GF-D8 (cell line): ENCODE data around the gene PAX2.

Experiments
- DNase-seq: peaks from one replicate; lab custom pipeline; 2025; lab: John Stamatoyannopoulos, UW

The PAX2 gene

GRCh38 chr10:100819424-100819823, 74.0 kb downstream of the PAX2 start:
- DNase-seq: no peak

- no peak for DNase-seq
Observed at GRCh38 chr10:100823194-100823593, 77.8 kb downstream of the PAX2 start.

- no peak for DNase-seq
Observed at GRCh38 chr10:100824886-100825285, 79.5 kb downstream of the PAX2 start.

DNA sequence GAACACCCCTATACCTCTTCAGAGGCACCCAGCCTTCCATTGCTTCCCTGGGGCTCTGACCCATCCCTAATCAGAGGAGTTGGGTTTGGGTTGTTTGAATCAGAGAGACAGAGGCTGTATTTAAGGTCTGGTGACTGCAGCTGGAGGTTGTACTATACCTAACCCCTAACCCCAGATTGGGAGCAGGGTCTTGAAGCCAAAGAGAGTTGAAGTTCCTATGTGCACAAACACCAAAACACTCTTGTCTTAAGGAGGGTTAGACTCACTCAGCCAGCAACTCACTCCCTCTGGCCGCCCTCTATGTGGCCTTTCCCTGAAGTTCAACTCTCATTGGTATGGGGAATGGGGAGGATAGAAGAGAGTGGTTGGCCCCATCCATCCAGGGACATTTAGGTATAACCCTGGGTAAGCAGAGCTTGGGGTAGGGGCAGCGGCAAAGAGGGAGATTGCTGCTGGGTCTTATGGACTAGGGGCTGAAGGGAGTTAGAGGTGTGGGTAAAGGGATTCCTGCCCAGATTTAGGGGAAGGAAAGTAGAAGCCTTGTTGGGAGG, 80.0 kb downstream of the PAX2 start:
- DNase-seq: no peak

DNA sequence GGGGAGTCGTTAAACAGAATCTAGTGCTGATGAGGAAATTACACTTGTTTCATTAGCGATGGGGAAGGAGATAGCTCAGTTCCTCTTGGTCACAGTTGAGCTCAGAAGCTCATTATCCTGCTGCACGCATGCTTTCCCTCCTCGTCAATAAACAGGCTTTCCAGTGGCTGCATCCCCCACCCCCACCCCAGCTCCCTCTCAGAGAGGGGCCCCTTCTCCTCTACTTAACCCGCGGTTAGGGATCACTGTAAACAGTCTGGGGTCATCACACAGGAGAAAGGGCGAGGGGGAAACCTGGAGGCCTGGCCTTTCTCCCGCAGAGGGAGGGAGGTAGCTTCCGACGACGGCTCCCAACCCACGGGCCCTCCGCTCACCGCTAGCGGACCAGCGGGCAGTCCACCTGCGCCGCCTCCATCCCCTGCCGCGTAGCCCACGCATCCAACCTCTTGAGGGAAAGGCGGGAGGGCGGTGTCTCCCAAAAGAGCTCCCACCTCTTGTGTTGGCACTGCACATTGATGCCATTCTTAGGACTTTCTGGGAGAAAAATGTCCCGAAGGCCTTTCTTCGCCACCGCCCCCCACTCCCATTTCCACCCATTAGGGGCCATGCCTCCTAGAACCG, 80.8 kb downstream of the PAX2 start:
- DNase-seq: peak; percentile 19

DNA sequence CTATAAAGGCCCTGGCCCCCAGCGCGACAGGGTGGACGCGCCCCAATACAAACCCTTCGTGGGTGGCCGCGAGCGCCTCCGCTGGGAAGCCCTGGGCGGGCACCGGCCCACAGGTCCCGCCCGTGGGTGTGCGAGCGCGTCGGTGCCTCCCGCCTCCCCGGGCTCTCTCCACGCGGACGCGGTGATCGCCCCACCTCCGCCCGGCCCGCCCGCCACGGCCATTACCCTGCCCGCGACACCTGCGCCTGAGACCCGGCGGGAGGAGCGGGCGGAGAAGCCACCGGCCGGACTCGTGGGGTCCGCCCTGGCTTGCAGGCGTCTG, 81.2 kb downstream of the PAX2 start:
- DNase-seq: no peak

GRCh38 chr10:100826983-100827818, 81.8 kb downstream of the PAX2 start:
- no peak for DNase-seq

DNA sequence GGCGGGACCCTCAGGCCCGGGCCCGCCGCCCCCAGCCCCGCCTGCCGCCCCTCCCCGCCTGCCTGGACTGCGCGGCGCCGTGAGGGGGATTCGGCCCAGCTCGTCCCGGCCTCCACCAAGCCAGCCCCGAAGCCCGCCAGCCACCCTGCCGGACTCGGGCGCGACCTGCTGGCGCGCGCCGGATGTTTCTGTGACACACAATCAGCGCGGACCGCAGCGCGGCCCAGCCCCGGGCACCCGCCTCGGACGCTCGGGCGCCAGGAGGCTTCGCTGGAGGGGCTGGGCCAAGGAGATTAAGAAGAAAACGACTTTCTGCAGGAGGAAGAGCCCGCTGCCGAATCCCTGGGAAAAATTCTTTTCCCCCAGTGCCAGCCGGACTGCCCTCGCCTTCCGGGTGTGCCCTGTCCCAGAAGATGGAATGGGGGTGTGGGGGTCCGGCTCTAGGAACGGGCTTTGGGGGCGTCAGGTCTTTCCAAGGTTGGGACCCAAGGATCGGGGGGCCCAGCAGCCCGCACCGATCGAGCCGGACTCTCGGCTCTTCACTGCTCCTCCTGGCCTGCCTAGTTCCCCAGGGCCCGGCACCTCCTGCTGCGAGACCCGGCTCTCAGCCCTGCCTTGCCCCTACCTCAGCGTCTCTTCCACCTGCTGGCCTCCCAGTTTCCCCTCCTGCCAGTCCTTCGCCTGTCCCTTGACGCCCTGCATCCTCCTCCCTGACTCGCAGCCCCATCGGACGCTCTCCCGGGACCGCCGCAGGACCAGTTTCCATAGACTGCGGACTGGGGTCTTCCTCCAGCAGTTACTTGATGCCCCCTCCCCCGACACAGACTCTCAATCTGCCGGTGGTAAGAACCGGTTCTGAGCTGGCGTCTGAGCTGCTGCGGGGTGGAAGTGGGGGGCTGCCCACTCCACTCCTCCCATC, 82.7 kb downstream of the PAX2 start:
- no peak for DNase-seq

DNA sequence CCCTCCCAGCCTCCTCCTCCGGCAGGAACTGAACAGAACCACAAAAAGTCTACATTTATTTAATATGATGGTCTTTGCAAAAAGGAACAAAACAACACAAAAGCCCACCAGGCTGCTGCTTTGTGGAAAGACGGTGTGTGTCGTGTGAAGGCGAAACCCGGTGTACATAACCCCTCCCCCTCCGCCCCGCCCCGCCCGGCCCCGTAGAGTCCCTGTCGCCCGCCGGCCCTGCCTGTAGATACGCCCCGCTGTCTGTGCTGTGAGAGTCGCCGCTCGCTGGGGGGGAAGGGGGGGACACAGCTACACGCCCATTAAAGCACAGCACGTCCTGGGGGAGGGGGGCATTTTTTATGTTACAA, 83.3 kb downstream of the PAX2 start:
- DNase-seq: no peak

DNA sequence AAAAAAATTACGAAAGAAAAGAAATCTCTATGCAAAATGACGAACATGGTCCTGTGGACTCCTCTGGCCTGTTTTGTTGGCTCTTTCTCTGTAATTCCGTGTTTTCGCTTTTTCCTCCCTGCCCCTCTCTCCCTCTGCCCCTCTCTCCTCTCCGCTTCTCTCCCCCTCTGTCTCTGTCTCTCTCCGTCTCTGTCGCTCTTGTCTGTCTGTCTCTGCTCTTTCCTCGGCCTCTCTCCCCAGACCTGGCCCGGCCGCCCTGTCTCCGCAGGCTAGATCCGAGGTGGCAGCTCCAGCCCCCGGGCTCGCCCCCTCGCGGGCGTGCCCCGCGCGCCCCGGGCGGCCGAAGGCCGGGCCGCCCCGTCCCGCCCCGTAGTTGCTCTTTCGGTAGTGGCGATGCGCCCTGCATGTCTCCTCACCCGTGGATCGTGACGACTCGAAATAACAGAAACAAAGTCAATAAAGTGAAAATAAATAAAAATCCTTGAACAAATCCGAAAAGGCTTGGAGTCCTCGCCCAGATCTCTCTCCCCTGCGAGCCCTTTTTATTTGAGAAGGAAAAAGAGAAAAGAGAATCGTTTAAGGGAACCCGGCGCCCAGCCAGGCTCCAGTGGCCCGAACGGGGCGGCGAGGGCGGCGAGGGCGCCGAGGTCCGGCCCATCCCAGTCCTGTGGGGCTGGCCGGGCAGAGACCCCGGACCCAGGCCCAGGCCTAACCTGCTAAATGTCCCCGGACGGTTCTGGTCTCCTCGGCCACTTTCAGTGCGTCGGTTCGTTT, 83.9 kb downstream of the PAX2 start:
- DNase-seq: no peak

GRCh38 chr10:100829933-100830727, 84.7 kb downstream of the PAX2 start:
- no peak for DNase-seq

DNA sequence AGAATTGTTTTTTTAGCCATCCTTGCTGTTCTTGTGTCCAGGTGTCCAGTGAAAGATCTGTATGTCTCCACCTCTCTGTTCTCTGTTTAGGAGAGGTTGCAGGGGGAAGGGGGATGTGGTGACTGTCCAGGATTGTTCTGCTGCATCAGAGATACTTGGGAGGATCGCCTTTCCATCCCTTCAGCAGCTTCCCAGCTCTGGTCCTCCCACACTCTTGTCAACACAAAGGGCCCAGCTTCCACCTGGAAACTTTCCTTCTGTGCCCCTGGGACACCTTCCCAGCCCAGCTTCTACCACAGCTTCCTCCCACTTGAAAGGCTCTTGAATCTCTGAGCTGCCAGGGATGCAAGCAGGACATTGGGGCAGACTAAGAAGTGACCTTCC, 85.3 kb downstream of the PAX2 start:
- DNase-seq: no peak

GRCh38 chr10:100831742-100832141, 86.4 kb downstream of the PAX2 start:
- no peak for DNase-seq

- DNase-seq: no peak
Observed at GRCh38 chr10:100835810-100836209, 90.4 kb downstream of the PAX2 start.

DNA sequence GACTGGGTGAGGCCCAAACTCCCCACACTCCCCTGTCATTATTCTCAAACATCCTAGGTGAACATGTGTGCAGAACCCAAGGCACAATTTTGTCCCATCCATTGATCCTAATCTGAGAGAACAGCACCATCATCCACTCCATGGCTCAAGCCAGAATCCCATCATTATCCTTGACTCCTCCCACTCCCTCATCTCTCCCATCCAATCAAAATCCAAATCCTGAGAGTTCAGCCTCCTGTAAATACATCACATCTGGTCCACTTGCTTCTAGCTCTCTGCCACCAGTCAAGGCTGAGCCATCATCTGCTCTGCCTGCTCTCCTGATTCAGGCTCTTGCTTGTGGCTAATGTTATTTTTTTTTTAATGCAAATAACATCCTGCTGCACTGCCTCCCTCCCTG, 91.5 kb downstream of the PAX2 start:
- DNase-seq: no peak

GRCh38 chr10:100837300-100837699, 91.9 kb downstream of the PAX2 start:
- DNase-seq: no peak

DNA sequence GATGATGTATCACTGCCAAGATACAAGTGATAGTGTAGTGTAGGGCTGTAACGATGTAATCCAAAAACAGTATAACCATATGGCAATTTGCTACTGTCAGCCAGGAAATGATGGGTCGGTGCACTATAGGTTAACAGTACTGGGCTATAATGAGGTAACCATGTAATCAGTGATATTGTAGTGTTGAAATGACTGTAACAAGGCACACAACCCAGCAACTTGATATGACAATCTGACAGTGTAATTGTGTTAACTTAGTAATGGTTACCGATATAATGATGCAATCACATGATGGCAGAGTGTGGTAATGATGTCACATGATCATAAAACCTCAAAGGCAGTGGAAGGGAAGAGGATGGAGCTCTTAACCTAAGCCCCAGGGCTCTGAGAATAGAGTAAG, 93.6 kb downstream of the PAX2 start:
- no peak for DNase-seq

GRCh38 chr10:100841528-100841927, 96.1 kb downstream of the PAX2 start:
- DNase-seq: no peak

DNA sequence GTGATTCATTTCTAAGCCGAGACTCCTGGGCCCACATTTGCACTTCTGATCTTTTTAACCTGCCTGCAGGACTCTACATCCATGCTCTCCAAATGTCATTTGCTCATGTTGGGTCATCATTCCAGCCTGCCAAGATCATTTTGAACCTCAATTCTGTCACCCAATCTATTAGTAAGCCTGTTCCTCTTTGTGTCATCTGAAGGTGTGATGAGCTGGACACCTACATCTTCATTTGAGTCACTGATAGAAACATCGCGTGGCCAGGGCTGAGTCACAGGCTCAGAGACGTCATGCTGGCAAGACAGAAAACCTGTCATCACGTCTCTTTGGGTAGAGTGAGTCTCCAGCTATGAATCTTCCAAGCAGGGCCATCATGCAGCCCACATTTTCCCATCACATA, 102.1 kb downstream of the PAX2 start:
- no peak for DNase-seq

GRCh38 chr10:100848770-100849169, 103.4 kb downstream of the PAX2 start:
- DNase-seq: no peak

- no peak for DNase-seq
Observed at GRCh38 chr10:100858261-100858660, 112.9 kb downstream of the PAX2 start.
